Right renal cortex interstitium (tissue), 3 donors: ENCODE measurements around the gene AKIRIN1. TPM values are rescaled to one million over a fixed set of nuclear protein-coding genes. Genes with fewer than 3 reads are reported as not detected.
"Not testable (repeated sequence)": the region's sequence is repeated elsewhere in the genome, so short reads cannot be mapped to it uniquely, and the experiment has no call there.

Experiments used
- DNase-seq, 3 donors: peaks; one replicate each; pipeline ENCODE4 v3.0.0-alpha.2; 2013; ENCODE audit warnings: low read depth in 3 of 3, low spot score in 2 of 3
- polyA plus RNA-seq, 3 donors: library from polyadenylated mRNA; unstranded; fragments of 120-200 nt; gene quantifications; one replicate each; pipeline ENCODE4 v1.2.1, GENCODE V29; 2013; ENCODE audit not compliant: insufficient read length in 3 of 3

AKIRIN1 gene
- polyA plus RNA-seq, 3 donors: 116 to 125 (median 116) TPM

DNA sequence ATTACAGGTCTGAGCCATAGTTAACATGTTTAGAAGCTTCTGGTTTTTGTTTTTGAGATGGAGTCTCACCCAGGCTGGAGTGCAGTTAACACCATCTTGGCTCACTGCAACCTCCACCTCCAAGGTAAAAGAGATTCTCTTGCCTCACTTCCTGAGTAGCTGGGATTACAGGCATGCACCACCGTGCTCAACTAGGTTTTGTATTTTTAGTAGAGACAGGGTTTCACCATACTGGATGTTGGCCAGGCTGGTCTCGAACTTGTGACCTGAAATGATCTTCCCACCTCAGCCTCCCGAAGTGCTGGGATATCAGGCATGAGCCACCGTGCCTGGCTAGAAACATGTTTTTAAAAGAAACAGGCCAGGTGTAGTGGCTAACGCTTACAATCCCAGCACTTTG lies 45.6 kb downstream of the AKIRIN1 start:
- no peak for DNase-seq

DNA sequence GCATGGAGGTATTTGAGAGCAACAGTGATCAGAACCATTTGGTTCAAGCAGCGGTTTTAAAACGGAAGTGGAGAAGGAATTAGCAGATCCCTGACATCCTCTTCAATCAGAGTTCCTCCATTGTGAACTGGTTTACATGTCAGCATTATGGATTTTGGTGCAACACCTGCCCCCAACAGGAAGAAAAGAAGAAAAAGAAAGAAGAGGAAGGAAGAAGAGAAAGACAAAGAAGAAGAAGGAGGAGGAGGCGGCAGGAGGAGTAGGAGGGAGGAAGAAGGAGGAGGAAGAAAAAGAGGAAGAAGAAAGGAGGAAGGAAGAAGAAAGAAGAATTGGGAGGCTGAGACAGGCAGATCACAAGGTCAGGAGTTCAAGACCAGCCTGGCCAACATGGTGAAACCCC lies 52.4 kb downstream of the AKIRIN1 start:
- DNase-seq: no peak

DNA sequence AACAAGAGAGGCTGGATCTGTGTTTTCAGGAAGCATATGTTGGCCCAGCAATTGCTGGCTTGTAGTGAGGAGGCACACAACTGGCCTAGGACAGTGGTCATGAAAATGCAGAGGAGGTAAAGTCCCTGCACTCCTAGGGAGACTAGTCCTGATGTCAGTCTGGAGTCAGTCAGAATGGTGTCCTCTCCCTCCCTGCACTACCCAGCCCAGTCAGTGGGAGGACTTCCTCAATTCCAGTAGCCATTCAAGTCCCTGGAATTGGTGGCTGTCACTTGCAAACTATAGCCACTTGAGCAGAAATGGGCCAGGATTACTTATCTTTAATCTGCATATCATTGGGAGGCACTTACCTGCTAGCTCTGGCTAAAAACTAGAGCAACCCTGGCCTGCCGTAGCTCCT lies 53.7 kb downstream of the AKIRIN1 start:
- DNase-seq: no peak

DNA sequence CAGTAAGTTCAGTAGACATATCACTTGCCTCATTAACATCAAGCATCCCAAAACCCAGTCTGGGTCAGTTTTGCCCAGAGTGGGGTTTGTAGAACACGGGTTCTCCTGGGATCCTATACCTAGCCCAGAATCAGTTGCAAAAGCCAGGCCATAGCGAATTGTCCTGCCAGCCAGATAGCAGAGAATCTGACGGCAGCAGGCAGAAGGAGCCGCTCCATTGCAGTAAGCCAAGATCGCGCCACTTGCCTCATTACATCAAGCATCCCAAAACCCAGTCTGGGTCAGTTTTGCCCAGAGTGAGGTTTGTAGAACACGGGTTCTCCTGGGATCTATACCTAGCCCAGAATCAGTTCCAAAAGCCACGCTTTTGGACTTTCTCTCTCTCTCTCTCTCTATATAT lies 54.2 kb downstream of the AKIRIN1 start:
- no peak for DNase-seq

DNA sequence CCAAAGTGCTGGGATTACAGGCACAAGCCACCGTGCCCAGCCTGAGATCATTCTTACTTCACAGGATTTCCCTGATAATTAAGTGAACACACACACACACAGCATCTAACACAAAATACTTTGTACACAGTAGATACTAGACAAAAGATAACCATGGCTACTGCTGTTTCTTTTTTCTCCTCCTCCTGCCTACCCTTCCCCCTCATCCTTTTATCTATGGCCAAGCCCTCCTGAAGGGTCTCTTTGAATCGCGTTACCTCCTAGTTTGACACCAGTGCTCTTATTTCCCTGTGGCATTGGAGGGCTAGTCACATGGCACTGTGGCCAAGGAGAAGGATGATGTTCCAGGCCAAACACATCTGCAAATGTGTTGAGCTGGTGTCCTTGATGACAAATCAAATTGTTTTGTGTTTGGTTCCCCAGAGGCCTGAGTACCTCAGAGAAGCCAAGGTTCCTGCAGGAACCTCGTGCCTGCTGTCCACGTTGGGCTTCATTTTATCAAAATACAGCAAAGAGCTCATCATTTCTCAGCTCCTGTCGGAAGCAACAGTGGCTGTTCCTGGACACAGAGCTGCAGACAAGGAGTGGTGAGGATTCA lies 55.6 kb downstream of the AKIRIN1 start:
- no peak for DNase-seq

DNA sequence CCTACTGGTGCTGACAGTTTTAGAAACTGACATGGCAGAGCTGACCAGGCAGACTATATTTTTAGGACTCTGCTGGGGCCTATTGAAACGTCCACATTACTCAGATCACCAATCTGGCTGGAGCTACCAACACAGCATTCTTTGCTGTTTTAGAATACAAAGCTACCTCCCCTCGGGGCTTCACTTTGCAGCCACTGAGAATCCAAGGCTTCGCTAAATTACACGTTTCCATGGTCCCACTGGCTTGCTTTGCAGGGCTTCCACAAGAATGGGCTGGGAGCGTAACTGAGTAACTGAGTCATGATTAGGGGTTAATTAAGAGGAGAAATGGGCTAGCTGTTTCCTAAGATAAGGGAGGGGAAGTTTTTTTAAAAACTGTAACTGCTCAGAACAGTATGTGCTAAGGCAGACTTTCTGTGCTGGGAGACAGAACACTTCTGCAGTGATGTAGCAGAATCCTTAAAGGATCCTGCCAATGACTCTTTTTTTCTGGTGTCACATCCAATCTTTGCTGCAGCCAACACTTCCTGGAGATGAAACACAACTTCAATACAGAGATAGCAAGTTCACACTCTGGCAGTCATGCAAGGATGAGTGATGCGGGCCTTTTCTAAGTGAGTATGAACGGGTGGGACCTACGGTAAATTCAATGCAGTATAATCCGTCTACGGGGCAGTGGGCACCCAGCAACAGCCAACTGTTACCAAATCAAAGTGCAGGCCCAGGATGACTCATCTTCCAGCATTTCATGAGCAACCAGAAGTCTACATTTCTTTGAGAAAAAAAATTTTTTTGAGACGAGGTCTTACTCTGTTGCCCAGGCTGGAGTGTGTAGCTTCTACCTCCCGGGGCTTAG lies 56.5 kb downstream of the AKIRIN1 start:
- no peak for DNase-seq

DNA sequence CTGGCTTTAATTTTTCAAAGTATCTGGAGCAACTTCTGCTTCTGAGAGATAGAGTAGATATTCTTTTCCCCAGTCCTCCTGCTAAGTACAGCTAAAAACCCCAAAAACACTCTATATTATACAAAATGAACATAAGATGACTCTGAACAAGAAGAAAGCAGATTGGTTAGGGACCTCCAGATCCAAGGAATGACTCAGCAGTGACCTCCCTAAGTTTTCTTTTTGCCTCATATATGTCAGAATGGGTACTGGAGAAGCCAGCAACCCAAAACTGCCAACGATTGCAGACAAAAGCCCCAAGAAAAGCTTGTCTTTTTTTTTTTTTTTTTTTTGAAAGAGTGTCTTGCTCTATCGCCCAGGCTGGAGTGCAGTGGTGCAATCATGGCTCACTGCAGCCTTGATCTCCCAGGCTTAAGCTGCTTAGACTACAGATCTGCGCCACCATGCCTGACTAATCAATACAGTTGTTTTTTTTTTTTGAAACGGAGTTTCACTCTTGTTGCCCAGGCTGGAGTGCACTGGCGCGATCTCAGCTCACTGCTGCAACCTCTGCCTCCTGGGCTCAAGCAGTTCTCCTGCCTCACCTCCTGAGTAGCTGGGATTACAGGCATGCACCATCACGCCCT lies 57.8 kb downstream of the AKIRIN1 start:
- no peak for DNase-seq

DNA sequence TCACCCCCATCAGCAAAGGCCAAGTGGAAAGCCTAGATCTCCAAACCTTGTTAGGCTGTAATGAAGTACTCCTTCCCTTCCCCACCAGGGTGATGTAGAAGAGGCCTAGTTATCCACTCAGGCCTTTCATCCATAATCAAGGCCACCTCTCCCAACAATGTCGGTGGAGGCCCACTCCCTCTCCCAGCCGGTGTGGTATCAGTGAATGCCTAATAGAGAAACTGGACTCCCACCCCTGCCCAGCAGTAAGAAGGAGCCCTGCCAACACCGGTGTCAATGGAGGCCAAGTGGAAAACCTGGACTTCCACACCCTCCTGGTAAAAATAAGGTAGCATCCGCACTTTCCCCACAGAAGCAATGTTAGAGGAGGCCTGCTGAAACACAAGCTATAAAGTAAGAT lies 58.9 kb downstream of the AKIRIN1 start:
- no peak for DNase-seq

DNA sequence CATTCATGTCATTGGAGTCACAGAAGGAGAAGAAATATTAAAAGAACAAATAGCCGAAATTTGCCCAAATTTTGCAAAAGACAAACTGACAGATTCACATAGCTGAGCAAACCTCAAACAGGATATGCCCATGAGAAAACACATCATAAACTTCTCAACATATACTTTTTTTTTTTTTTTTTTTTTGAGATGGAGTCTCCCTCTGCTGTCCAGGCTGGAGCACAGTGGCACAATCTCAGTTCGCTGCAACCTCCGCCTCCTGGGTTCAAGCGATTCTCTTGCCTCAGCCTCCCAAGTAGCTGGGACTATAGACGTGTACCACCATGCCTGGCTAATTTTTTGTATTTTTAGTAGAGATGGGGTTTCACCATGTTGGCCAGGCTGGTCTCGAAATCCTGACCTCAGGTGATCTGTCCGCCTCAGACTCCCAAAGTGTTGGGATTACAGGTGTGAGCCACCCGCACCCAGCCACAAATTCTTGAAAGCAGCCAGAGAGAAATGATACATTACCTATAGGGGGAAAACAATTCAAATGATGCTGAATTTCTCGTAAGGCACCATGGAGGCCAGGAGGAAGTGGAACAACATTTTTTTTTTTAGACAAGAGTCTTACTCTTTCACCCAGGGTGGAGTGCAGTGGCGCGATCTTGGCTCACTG lies 60.2 kb downstream of the AKIRIN1 start:
- DNase-seq: not testable (repeated sequence)

DNA sequence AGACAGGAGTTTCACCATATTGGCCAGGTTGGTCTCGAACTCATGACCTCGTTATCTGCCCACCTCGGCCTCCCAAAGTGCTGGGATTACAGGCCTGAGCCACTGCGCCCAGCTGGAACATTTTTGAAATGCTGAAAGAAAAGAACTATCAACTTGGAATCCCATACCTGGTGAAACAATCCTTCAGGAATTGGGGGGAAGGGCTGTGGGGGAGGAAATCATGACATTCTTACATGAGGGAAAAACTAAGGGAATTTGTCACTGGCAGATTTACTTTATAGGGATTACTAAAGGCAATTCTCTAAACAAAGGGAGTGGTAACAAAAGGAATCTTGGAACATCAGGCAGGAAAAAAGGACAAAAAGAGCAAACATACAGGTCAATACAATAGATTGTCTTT lies 60.9 kb downstream of the AKIRIN1 start:
- no peak for DNase-seq

DNA sequence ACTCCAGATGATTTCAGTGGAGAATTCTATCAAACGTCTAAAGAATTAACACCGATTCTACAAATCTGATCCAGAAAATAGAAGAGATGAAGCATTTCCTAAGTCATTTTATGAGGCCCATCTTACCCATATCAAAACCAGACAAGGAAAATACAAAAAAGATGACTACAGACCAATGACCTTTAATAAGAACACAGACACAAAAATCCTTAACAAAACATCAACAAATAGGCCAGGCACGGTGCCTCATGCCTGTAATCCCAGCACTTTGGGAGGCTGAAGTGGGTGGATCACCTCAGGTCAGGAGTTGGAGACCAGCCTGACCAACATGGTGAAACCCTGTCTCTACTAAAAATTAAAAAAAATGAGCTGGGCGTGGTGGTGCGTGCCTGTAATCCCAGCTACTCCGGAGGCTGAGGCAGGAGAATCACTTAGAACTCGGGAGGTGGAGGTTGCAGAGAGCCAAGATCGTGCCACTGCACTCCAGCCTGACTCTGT lies 64.2 kb downstream of the AKIRIN1 start:
- not testable (repeated sequence) for DNase-seq

Other genes with a start within 250 kb of the AKIRIN1 start
- gene RRAGC, start 131.5 kb upstream of the AKIRIN1 start, polyA plus RNA-seq: 10 to 100 TPM; 38.1 to 38.6 (median 38.3) TPM
- gene MYCBP, start 117.9 kb upstream of the AKIRIN1 start, polyA plus RNA-seq: 10 to 100 TPM; 31.6 to 34.2 (median 31.6) TPM
- gene GJA9, start 109.7 kb upstream of the AKIRIN1 start, polyA plus RNA-seq: under 1 TPM; 0.15 to 0.20 (median 0.17) TPM
- gene RHBDL2, start 49.4 kb upstream of the AKIRIN1 start, polyA plus RNA-seq: 1 to 10 TPM in 1 of 3 donors, under 1 TPM in 2; 0.62 to 1.1 (median 0.86) TPM
- gene NDUFS5, start 35.1 kb downstream of the AKIRIN1 start, polyA plus RNA-seq: 100 to 1,000 TPM; 338 to 391 (median 365) TPM
- 100 to 1,000 TPM; 233 to 252 (median 236) TPM for gene MACF1, start 213.4 kb downstream of the AKIRIN1 start, polyA plus RNA-seq